ENCODE measurements around the gene TMED7.

TMED7 gene

DNA sequence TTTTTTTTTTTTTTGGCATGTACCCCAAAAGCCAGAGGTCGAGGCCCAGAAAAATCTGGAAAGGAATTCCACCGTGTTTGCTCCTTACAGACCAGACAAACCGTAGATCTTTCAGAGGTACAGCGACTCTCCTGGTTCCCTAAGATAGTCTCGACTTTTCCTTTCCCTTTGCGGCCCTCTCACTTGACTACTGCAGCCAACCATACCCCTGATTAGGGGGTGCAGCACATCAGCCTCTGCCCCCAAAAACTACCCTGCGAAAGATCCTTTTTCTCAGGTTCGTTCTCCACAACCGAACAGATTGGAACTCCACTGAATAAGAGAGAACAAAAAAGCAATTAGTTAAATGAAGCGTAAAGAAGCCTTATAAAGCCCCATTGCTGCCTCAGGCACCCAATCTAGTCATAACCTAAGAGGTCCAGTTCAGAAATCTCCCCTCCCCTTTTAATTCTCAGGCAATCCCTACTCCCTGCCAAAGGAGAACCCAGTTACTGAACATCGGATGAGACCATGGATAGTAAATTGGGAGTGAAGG, 23.2 kb downstream of the TMED7 start:
- no peak overlapping the region for H2BK15ac ChIP-seq (ENCODE audit: low read length)
- peaks cover 5% of the 10 kb centered on the region for H3K79me1 ChIP-seq (ENCODE audit: low read depth, low read length)
- H3K4me1 ChIP-seq (ENCODE audit: control insufficient read depth in 2 of 2, insufficient read depth in 1 of 2, low read depth in 1 of 2, low read length in 2 of 2) = peaks cover 0 to 7% of the 10 kb centered on the region in 2 donors
- WGBS, 2 donors (ENCODE audit: extremely low coverage in 2 of 2, insufficient read length in 2 of 2, insufficient replicate concordance in 1 of 2) = no CpG with 5 or more reads among the region's 11 CpGs
- H4K91ac ChIP-seq (ENCODE audit: low read depth, low read length, poor library complexity) = no peak overlapping the region
- no peak overlapping the region for H3K4ac ChIP-seq (ENCODE audit: low read length)
- H2BK5ac ChIP-seq (ENCODE audit: low read length) = no peak overlapping the region
- no peak overlapping the region for H3K14ac ChIP-seq (ENCODE audit: low read length)
- H3K36me3 ChIP-seq (replicated peaks in 1 of 2; ENCODE audit: control insufficient read depth in 2 of 2, insufficient read depth in 2 of 2, low read length in 2 of 2) = peaks cover 3 to 19% of the 10 kb centered on the region in 2 donors
- H2BK12ac ChIP-seq (ENCODE audit: low read length) = no peak overlapping the region
- H3K23ac ChIP-seq (ENCODE audit: low read depth, low read length, poor library complexity) = no peak overlapping the region
- peak; percentile 40 for DNase-seq (ENCODE audit: low spot score)
- H4K8ac ChIP-seq (ENCODE audit: low read depth, low read length) = no peak overlapping the region
- H3K9me3 ChIP-seq (replicated peaks in 1 of 2; ENCODE audit: control insufficient read depth in 2 of 2, insufficient read depth in 1 of 2, low read depth in 1 of 2, low read length in 2 of 2) = peaks cover 0 to 8% of the 10 kb centered on the region in 2 donors
- no peak overlapping the region for H3K18ac ChIP-seq (ENCODE audit: low read length)
- peak overlapping the region; percentile 56 for H3K27ac ChIP-seq (replicated peaks; ENCODE audit: low read length)
- no peak overlapping the region for H2BK120ac ChIP-seq (ENCODE audit: low read depth, low read length)
- no peak overlapping the region for H3K4me3 ChIP-seq (ENCODE audit: low read length in 2 of 2)
- H3K9ac ChIP-seq (ENCODE audit: low read depth, low read length, poor library complexity) = no peak overlapping the region
- H3K4me2 ChIP-seq (ENCODE audit: insufficient read depth, low read length, poor library complexity, severe bottlenecking) = peak overlapping the region; percentile 78
- no peaks in the 10 kb centered on the region for H3K27me3 ChIP-seq (ENCODE audit: control insufficient read depth in 3 of 3, insufficient read depth in 3 of 3, low read depth in 1 of 3, low read length in 3 of 3)
- H2AK5ac ChIP-seq (ENCODE audit: low read depth, low read length) = no peak overlapping the region
- H2AFZ ChIP-seq (ENCODE audit: low read length) = no peak overlapping the region

- no CpG with 5 or more reads among the region's 71 CpGs for WGBS, 2 donors (ENCODE audit: extremely low coverage in 2 of 2, insufficient read length in 2 of 2, insufficient replicate concordance in 1 of 2)
- Histone ChIP-seq H3K18ac (ENCODE audit: low read length) (peak within 1 kb of the TSS; percentile 98), H4K8ac (ENCODE audit: low read depth, low read length) (no peak within 1 kb of the TSS), H3K4ac (ENCODE audit: low read length) (no peak within 1 kb of the TSS), H3K23ac (ENCODE audit: low read depth, low read length, poor library complexity) (peak within 1 kb of the TSS; percentile 87), H2AK5ac (ENCODE audit: low read depth, low read length) (no peak within 1 kb of the TSS), H2BK5ac (ENCODE audit: low read length) (no peak within 1 kb of the TSS), H3K36me3 (replicated peaks in 1 of 2; ENCODE audit: control insufficient read depth in 2 of 2, insufficient read depth in 2 of 2, low read length in 2 of 2) (peaks cover 3 to 19% of the 10 kb centered on the region in 2 donors), H3K27ac (replicated peaks; ENCODE audit: low read length) (peak within 1 kb of the TSS; percentile 56), H3K9ac (ENCODE audit: low read depth, low read length, poor library complexity) (peak within 1 kb of the TSS; percentile 83), H2BK12ac (ENCODE audit: low read length) (peak within 1 kb of the TSS; percentile 95), H3K4me3 (ENCODE audit: low read length in 2 of 2) (peak within 1 kb of the TSS in 1 of 2 donors; percentile 75), H3K4me1 (ENCODE audit: control insufficient read depth in 2 of 2, insufficient read depth in 1 of 2, low read depth in 1 of 2, low read length in 2 of 2) (peaks cover 0 to 7% of the 10 kb centered on the region in 2 donors), H2BK15ac (ENCODE audit: low read length) (peak within 1 kb of the TSS; percentile 95), H3K9me3 (replicated peaks in 1 of 2; ENCODE audit: control insufficient read depth in 2 of 2, insufficient read depth in 1 of 2, low read depth in 1 of 2, low read length in 2 of 2) (peaks cover 0 to 8% of the 10 kb centered on the region in 2 donors), H2BK120ac (ENCODE audit: low read depth, low read length) (peak within 1 kb of the TSS; percentile 67), H2AFZ (ENCODE audit: low read length) (no peak within 1 kb of the TSS), H4K91ac (ENCODE audit: low read depth, low read length, poor library complexity) (no peak within 1 kb of the TSS), H3K14ac (ENCODE audit: low read length) (peak within 1 kb of the TSS; percentile 31), H3K79me1 (ENCODE audit: low read depth, low read length) (peaks cover 5% of the 10 kb centered on the region), H3K4me2 (ENCODE audit: insufficient read depth, low read length, poor library complexity, severe bottlenecking) (peak within 1 kb of the TSS; percentile 78), H3K27me3 (ENCODE audit: control insufficient read depth in 3 of 3, insufficient read depth in 3 of 3, low read depth in 1 of 3, low read length in 3 of 3) (no peaks in the 10 kb centered on the region)
- peak; percentile 47 for DNase-seq (ENCODE audit: low spot score)
These were observed 23.9 kb downstream of the TMED7 start, which contains the start of gene TICAM2 for GRCh38 chr5:115601701-115602590. Gene TICAM2, minus strand, starts transcription at chr5:115602479. Its CDS starts 21,223 bp downstream, at chr5:115581256.

DNA sequence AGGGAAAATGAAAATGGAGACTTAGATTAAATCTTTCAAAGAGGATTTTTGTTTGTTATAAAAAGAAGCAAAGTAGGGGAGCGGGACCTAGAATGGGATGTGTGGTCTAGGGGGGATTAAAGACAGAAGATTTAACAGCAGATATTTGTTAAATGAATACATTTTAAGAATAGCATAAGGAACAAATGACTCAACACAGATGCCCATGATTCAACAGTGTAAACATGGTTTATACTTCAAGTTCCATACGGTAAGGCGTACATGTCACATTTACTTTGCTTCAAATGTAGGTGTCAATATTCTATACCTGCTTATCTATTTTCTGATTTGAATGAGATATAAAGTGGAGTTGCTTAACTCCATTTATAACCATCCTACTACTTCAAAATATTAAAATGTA, 25.1 kb downstream of the TMED7 start:
- H3K4ac ChIP-seq (ENCODE audit: low read length) = no peak overlapping the region
- H3K9ac ChIP-seq (ENCODE audit: low read depth, low read length, poor library complexity) = no peak overlapping the region
- H3K23ac ChIP-seq (ENCODE audit: low read depth, low read length, poor library complexity) = no peak overlapping the region
- no peak overlapping the region for H2BK5ac ChIP-seq (ENCODE audit: low read length)
- H3K27me3 ChIP-seq (ENCODE audit: control insufficient read depth in 3 of 3, insufficient read depth in 3 of 3, low read depth in 1 of 3, low read length in 3 of 3) = no peaks in the 10 kb centered on the region
- H3K9me3 ChIP-seq (replicated peaks in 1 of 2; ENCODE audit: control insufficient read depth in 2 of 2, insufficient read depth in 1 of 2, low read depth in 1 of 2, low read length in 2 of 2) = peaks cover 0 to 8% of the 10 kb centered on the region in 2 donors
- peaks cover 3 to 16% of the 10 kb centered on the region in 2 donors for H3K36me3 ChIP-seq (replicated peaks in 1 of 2; ENCODE audit: control insufficient read depth in 2 of 2, insufficient read depth in 2 of 2, low read length in 2 of 2)
- no peak overlapping the region for H2BK120ac ChIP-seq (ENCODE audit: low read depth, low read length)
- WGBS, 2 donors (ENCODE audit: extremely low coverage in 2 of 2, insufficient read length in 2 of 2, insufficient replicate concordance in 1 of 2) = no CpG with 5 or more reads among the region's 3 CpGs
- no peak overlapping the region for H4K8ac ChIP-seq (ENCODE audit: low read depth, low read length)
- H2BK15ac ChIP-seq (ENCODE audit: low read length) = no peak overlapping the region
- H2AK5ac ChIP-seq (ENCODE audit: low read depth, low read length) = no peak overlapping the region
- H3K4me2 ChIP-seq (ENCODE audit: insufficient read depth, low read length, poor library complexity, severe bottlenecking) = no peak overlapping the region
- no peak overlapping the region for H3K18ac ChIP-seq (ENCODE audit: low read length)
- H3K27ac ChIP-seq (replicated peaks; ENCODE audit: low read length) = no peak overlapping the region
- no peak for DNase-seq (ENCODE audit: low spot score)
- no peak overlapping the region for H2BK12ac ChIP-seq (ENCODE audit: low read length)
- no peak overlapping the region for H3K4me3 ChIP-seq (ENCODE audit: low read length in 2 of 2)
- no peak overlapping the region for H3K14ac ChIP-seq (ENCODE audit: low read length)
- peaks cover 0 to 7% of the 10 kb centered on the region in 2 donors for H3K4me1 ChIP-seq (ENCODE audit: control insufficient read depth in 2 of 2, insufficient read depth in 1 of 2, low read depth in 1 of 2, low read length in 2 of 2)
- H4K91ac ChIP-seq (ENCODE audit: low read depth, low read length, poor library complexity) = no peak overlapping the region
- H3K79me1 ChIP-seq (ENCODE audit: low read depth, low read length) = peaks cover 5% of the 10 kb centered on the region
- H2AFZ ChIP-seq (ENCODE audit: low read length) = no peak overlapping the region

DNA sequence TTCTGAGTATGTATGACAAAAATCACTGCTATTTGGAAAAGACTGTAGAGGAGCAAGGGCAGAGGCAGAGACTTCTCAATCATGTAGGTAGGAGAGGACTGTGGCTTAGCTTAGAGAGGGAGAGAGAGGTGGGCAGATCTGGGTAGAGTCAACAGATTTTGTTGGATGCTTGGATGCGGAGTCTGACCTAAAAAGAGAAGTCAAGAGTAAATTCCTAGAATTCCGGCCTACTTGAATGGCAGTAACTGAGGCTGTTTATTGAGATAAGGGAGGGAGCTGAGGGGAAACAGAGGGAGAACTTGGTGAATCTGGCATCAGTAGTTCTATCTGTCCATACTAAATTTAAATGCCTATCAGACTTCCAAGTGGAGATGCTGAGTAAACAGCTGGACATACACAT, 25.9 kb downstream of the TMED7 start:
- no peak overlapping the region for H3K23ac ChIP-seq (ENCODE audit: low read depth, low read length, poor library complexity)

More for the DNA sequence above, 25.9 kb downstream of the TMED7 start:
- Histone ChIP-seq H3K9ac (ENCODE audit: low read depth, low read length, poor library complexity) (no peak overlapping the region), H3K27ac (replicated peaks; ENCODE audit: low read length) (no peak overlapping the region), H2AFZ (ENCODE audit: low read length) (no peak overlapping the region), H3K79me1 (ENCODE audit: low read depth, low read length) (peaks cover 5% of the 10 kb centered on the region), H3K4me1 (ENCODE audit: control insufficient read depth in 2 of 2, insufficient read depth in 1 of 2, low read depth in 1 of 2, low read length in 2 of 2) (peaks cover 0 to 7% of the 10 kb centered on the region in 2 donors), H3K4ac (ENCODE audit: low read length) (no peak overlapping the region), H4K8ac (ENCODE audit: low read depth, low read length) (no peak overlapping the region), H3K9me3 (replicated peaks in 1 of 2; ENCODE audit: control insufficient read depth in 2 of 2, insufficient read depth in 1 of 2, low read depth in 1 of 2, low read length in 2 of 2) (peaks cover 0 to 8% of the 10 kb centered on the region in 2 donors), H4K91ac (ENCODE audit: low read depth, low read length, poor library complexity) (no peak overlapping the region), H2BK12ac (ENCODE audit: low read length) (no peak overlapping the region), H3K4me3 (ENCODE audit: low read length in 2 of 2) (no peak overlapping the region), H3K14ac (ENCODE audit: low read length) (no peak overlapping the region), H3K18ac (ENCODE audit: low read length) (no peak overlapping the region), H2BK5ac (ENCODE audit: low read length) (no peak overlapping the region), H2BK15ac (ENCODE audit: low read length) (no peak overlapping the region), H3K27me3 (ENCODE audit: control insufficient read depth in 3 of 3, insufficient read depth in 3 of 3, low read depth in 1 of 3, low read length in 3 of 3) (no peaks in the 10 kb centered on the region), H3K36me3 (replicated peaks in 1 of 2; ENCODE audit: control insufficient read depth in 2 of 2, insufficient read depth in 2 of 2, low read length in 2 of 2) (peaks cover 3 to 9% of the 10 kb centered on the region in 2 donors), H2BK120ac (ENCODE audit: low read depth, low read length) (no peak overlapping the region), H2AK5ac (ENCODE audit: low read depth, low read length) (no peak overlapping the region), H3K4me2 (ENCODE audit: insufficient read depth, low read length, poor library complexity, severe bottlenecking) (no peak overlapping the region)
- no peak for DNase-seq (ENCODE audit: low spot score)
- WGBS, 2 donors (ENCODE audit: extremely low coverage in 2 of 2, insufficient read length in 2 of 2, insufficient replicate concordance in 1 of 2) = no CpG with 5 or more reads among the region's 2 CpGs

All from neuronal stem cell (in vitro differentiated cells).